ENCODE measurements around the gene LCP1.

The LCP1 gene

GRCh38 chr13:46109451-46109850 is 72.5 kb downstream of the LCP1 start:
- DNase-seq (ENCODE audit: low read depth, low spot score), result no peak
- in situ Hi-C loops (cut with HindIII; ENCODE audit: low sequenced_read_pairs), result no loop called here
- H3K4me3 ChIP-seq (ENCODE audit: low read depth, low read length), result no peak overlapping the region
- no peak for TF ChIP-seq CTCF (IDR thresholded peaks at IDR 0.05; ENCODE audit: low read depth, low read length)

- in situ Hi-C loops (cut with HindIII; ENCODE audit: low sequenced_read_pairs), result no loop called here
- no peak overlapping the region for H3K4me3 ChIP-seq (ENCODE audit: low read depth, low read length)
- TF ChIP-seq CTCF (IDR thresholded peaks at IDR 0.05; ENCODE audit: low read depth, low read length), result no peak
Measured at GRCh38 chr13:46106839-46107371, 75.1 kb downstream of the LCP1 start.

GRCh38 chr13:46104868-46105267 is 77.1 kb downstream of the LCP1 start, which contains the start of gene CPB2:
Gene CPB2 (minus strand): TSS chr13:46105033. CDS start chr13:46105009, 24 bp downstream.
- no peak for DNase-seq (ENCODE audit: low read depth, low spot score)
- no peak for TF ChIP-seq CTCF (IDR thresholded peaks at IDR 0.05; ENCODE audit: low read depth, low read length)
- in situ Hi-C loops (cut with HindIII; ENCODE audit: low sequenced_read_pairs), result no loop called here
- no peak within 1 kb of the TSS for H3K4me3 ChIP-seq (ENCODE audit: low read depth, low read length)

More at GRCh38 chr13:46106839-46107371, 75.1 kb downstream of the LCP1 start:
- DNase-seq (ENCODE audit: low read depth, low spot score), result no peak

- in situ Hi-C loops (cut with HindIII; ENCODE audit: low sequenced_read_pairs), result no loop called here
- DNase-seq (ENCODE audit: low read depth, low spot score), result no peak
- no peak overlapping the region for H3K4me3 ChIP-seq (ENCODE audit: low read depth, low read length)
- no peak for TF ChIP-seq CTCF (IDR thresholded peaks at IDR 0.05; ENCODE audit: low read depth, low read length)
Measured at GRCh38 chr13:46103037-46103436, 78.9 kb downstream of the LCP1 start.

GRCh38 chr13:46102255-46102605 is 79.7 kb downstream of the LCP1 start:
- no peak for TF ChIP-seq CTCF (IDR thresholded peaks at IDR 0.05; ENCODE audit: low read depth, low read length)
- no peak for DNase-seq (ENCODE audit: low read depth, low spot score)
- no peak overlapping the region for H3K4me3 ChIP-seq (ENCODE audit: low read depth, low read length)
- in situ Hi-C loops (cut with HindIII; ENCODE audit: low sequenced_read_pairs), result no loop called here

- no peak for TF ChIP-seq CTCF (IDR thresholded peaks at IDR 0.05; ENCODE audit: low read depth, low read length)
Measured at GRCh38 chr13:46101484-46102254, 80.3 kb downstream of the LCP1 start.

More at GRCh38 chr13:46101484-46102254, 80.3 kb downstream of the LCP1 start:
- DNase-seq (ENCODE audit: low read depth, low spot score), result no peak
- H3K4me3 ChIP-seq (ENCODE audit: low read depth, low read length), result no peak overlapping the region
- in situ Hi-C loops (cut with HindIII; ENCODE audit: low sequenced_read_pairs), result no loop called here
